Measurements from ENCODE around the gene SCN3A.

The SCN3A gene

GRCh38 chr2:165191096-165191728 lies 12.6 kb downstream of the SCN3A start:
- no peak for DNase-seq

- no peak for DNase-seq
These were observed 18.2 kb downstream of the SCN3A start for GRCh38 chr2:165185633-165186032.

- no peak for DNase-seq
These were observed 21.8 kb downstream of the SCN3A start for GRCh38 chr2:165182029-165182428.

DNA sequence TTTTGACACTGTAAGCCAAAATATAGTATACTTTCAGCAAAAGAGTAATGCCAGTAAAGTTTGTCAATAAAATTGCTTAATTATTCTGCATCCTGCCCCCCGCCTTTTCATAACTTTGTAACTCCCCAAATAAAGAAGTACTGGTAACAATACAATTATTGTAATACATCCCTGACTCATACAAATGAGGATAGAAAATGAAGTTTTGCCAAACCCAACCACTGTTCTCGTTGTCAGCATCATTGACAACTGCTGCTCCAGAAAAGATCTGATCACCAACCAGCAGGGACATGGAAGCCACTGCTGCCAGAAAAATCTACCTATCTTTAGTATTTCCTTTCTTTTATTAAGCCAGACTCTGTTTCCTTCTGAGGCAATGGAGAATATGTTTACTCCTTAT lies 27.1 kb downstream of the SCN3A start:
- no peak for DNase-seq

GRCh38 chr2:165173215-165173614 lies 30.6 kb downstream of the SCN3A start:
- no peak for DNase-seq

DNA sequence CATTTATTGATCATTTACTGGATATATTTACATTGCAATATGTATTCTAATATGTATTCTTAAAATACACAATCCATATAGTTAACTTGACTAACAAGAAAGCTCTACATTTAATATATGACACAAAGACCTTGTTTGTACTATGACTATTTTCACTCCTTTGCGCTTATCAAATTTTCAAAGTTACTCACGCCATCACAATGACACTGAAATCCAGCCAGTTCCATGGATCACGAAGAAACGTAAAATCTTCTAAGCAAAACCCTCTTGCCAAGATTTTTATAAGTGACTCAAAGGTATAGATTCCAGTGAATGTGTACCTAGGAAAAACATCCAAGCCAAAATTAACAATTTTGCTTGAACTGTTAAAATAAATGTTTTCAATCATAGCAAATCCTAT lies 39.6 kb downstream of the SCN3A start:
- DNase-seq, result no peak

GRCh38 chr2:165163761-165164160 lies 40.1 kb downstream of the SCN3A start:
- no peak for DNase-seq

DNA sequence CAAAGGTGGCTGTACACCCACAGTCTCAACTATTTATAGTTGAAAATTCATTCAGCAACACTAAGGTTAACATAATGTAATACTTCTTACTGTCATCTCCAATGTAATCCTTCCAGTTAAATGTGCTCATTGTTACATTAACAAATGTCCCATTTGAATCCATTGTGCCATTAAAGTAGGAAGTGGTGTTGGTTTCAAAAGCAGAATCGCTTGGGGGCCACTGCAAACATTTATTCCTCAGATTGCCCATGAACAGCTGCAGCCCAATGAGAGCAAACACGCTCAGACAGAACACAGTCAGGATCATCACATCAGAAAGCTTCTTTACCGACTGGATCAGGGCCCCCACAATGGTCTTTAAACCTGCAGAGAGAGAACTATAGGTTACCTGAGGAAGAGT lies 41.4 kb downstream of the SCN3A start:
- DNase-seq, result no peak

DNA sequence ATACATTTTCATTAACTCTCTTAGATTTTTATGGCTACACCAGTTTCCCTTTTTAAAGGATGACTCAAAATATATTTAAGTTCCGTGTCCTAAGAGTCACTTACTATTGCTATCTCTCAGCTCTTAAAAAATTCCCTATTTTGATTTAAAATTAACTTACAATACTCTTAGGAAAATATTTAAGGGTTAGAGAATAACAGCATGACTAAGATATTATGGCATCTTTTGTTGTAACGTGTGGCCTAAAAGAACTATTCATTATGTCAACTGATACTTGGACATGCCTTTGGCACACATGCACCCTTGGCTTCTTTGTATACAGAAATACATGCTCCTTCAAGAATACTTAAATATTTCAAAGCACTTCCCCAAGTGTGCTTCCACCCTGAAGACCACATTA lies 42.3 kb downstream of the SCN3A start:
- DNase-seq, result no peak

- DNase-seq, result no peak
These were observed 46.7 kb downstream of the SCN3A start for GRCh38 chr2:165157160-165157559.

- no peak for DNase-seq
These were observed 48.7 kb downstream of the SCN3A start for GRCh38 chr2:165155152-165155551.

- DNase-seq, result no peak
These were observed 54.4 kb downstream of the SCN3A start for GRCh38 chr2:165149439-165149838.

- no peak for DNase-seq
These were observed 56.4 kb downstream of the SCN3A start for GRCh38 chr2:165147186-165148045.

- no peak for DNase-seq
These were observed 59.5 kb downstream of the SCN3A start for GRCh38 chr2:165144315-165144714.

DNA sequence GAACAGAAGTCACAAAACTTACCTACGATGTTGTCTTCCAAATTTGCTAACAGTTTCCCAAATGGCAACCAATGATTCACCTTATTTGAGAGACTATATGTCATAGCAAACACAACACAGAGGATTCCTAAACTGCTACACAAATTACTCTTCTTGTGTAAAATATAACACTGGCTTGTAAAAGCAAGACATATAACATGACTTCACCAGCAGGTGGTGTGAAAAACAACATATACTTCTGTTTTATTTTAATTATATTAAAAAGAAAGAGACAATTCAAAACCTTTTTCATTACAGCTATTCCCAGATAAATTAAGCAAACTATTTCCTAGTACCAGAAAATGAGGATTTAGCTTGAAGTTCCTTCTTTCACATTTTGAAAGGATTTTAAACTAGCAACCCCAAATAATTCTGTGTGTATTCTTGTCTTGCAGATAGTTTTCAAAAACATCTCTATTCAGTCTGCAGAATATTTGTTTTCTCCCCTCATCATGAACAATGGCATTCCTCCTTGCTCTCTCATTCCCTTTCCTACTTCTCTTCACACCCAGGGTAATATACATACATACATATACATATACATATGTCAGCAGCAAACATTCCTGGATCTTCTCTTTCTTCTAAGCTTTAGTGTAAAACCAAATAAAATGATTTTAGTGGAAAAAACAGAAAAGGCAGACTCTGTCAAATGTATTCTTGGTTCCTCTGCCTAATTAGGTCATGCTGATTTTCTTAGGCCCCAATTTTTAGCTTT lies 62.1 kb downstream of the SCN3A start:
- DNase-seq, result no peak

DNA sequence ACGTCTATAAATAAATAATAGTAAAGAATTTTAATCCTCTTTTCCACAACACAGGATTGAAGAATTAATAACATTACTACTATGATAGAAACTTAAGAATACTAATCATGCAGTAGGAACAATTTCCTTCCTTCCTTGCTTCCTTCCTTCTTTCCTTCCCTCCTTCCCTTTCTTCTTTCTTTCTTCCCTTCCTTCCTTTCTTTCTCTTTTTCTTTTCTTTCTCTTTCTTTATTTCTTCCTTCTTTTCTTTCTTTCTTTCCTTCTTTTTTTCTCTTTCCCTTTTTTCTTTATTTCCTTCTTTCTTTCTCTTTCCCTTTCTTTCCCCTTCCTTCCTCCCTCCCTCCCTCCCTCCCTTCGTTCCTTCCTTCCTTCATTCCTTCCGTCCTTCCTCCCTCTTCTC lies 77.6 kb downstream of the SCN3A start:
- DNase-seq, result no peak

GRCh38 chr2:165122521-165122920 lies 81.3 kb downstream of the SCN3A start:
- no peak for DNase-seq

GRCh38 chr2:165120740-165121467 lies 82.9 kb downstream of the SCN3A start:
- no peak for DNase-seq

DNA sequence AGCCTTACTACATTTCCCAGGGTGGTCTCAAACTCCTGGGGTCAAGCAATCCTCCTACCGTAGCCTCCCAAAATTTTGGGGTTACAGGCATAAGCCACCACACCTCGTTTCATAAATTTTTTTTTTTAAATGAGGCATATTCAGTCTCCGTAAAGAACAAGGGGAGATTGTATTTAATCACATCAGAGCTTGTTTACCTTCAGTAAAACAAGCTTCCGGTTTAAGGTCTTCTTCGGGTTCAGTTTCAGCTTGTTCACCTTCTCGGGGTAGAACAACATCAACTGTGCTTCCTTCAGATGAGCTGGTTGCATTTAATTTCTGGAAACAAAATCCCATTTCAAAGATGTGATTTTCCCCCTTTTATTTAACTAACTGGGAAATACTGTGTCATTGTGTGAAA lies 88.6 kb downstream of the SCN3A start:
- DNase-seq, result no peak

GRCh38 chr2:165114346-165114939 lies 89.4 kb downstream of the SCN3A start:
- no peak for DNase-seq

GRCh38 chr2:165113414-165113813 lies 90.4 kb downstream of the SCN3A start:
- DNase-seq, result no peak

GRCh38 chr2:165112789-165113188 lies 91.1 kb downstream of the SCN3A start:
- no peak for DNase-seq
